ENCODE data around the gene SNX9. TPM values are rescaled to one million over a fixed set of nuclear protein-coding genes. Genes with fewer than 3 reads are reported as not detected.

The SNX9 gene
- polyA plus RNA-seq, 1 donor from 2014 or later, result 7.0 TPM

GRCh38 chr6:157959451-157960227 lies 136.6 kb downstream of the SNX9 start:
- H2AFZ ChIP-seq (ENCODE audit: low read depth, low read length), result no peak overlapping the region
- H4K20me1 ChIP-seq (ENCODE audit: insufficient read depth), result no peaks in the 10 kb centered on the region
- no peaks in the 10 kb centered on the region for H3K9me2 ChIP-seq (ENCODE audit: insufficient read depth, low read length)
- H3K4me2 ChIP-seq (ENCODE audit: low read length), result no peak overlapping the region
- peaks cover 3% of the 10 kb centered on the region for H3K9me3 ChIP-seq (ENCODE audit: low read length)
- no peaks in the 10 kb centered on the region for H3K27me3 ChIP-seq (ENCODE audit: insufficient read depth, low read depth, low read length)
- no peaks in the 10 kb centered on the region for H3F3A ChIP-seq (ENCODE audit: insufficient read depth, low read length, poor library complexity, severe bottlenecking)
- H3K79me2 ChIP-seq (replicated peaks; ENCODE audit: insufficient read depth, low read length), result no peaks in the 10 kb centered on the region
- no peak overlapping the region for H3K9ac ChIP-seq (ENCODE audit: low read length)
- H3K4me3 ChIP-seq (ENCODE audit: low read length), result no peak overlapping the region
- TF ChIP-seq RAD21 (conservative IDR thresholded peaks at IDR 0.05), result no peak
- TF ChIP-seq SMC3 (conservative IDR thresholded peaks at IDR 0.05; ENCODE audit: poor library complexity), result no peak
- TF ChIP-seq TAF1 (IDR thresholded peaks at IDR 0.05; ENCODE audit: low read depth), result no peak
- TF ChIP-seq EZH2 (IDR thresholded peaks at IDR 0.05; ENCODE audit: borderline replicate concordance, insufficient read depth, low read length, poor library complexity, severe bottlenecking), result no peak
- TF ChIP-seq, protein P1, sequence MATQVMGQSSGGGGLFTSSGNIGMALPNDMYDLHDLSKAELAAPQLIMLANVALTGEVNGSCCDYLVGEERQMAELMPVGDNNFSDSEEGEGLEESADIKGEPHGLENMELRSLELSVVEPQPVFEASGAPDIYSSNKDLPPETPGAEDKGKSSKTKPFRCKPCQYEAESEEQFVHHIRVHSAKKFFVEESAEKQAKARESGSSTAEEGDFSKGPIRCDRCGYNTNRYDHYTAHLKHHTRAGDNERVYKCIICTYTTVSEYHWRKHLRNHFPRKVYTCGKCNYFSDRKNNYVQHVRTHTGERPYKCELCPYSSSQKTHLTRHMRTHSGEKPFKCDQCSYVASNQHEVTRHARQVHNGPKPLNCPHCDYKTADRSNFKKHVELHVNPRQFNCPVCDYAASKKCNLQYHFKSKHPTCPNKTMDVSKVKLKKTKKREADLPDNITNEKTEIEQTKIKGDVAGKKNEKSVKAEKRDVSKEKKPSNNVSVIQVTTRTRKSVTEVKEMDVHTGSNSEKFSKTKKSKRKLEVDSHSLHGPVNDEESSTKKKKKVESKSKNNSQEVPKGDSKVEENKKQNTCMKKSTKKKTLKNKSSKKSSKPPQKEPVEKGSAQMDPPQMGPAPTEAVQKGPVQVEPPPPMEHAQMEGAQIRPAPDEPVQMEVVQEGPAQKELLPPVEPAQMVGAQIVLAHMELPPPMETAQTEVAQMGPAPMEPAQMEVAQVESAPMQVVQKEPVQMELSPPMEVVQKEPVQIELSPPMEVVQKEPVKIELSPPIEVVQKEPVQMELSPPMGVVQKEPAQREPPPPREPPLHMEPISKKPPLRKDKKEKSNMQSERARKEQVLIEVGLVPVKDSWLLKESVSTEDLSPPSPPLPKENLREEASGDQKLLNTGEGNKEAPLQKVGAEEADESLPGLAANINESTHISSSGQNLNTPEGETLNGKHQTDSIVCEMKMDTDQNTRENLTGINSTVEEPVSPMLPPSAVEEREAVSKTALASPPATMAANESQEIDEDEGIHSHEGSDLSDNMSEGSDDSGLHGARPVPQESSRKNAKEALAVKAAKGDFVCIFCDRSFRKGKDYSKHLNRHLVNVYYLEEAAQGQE (IDR thresholded peaks at IDR 0.05; ENCODE audit: borderline replicate concordance), result no peak
- H3K36me3 ChIP-seq (ENCODE audit: insufficient read depth, low read length), result no peaks in the 10 kb centered on the region
- H3K27ac ChIP-seq (ENCODE audit: low read length), result no peak overlapping the region

DNA sequence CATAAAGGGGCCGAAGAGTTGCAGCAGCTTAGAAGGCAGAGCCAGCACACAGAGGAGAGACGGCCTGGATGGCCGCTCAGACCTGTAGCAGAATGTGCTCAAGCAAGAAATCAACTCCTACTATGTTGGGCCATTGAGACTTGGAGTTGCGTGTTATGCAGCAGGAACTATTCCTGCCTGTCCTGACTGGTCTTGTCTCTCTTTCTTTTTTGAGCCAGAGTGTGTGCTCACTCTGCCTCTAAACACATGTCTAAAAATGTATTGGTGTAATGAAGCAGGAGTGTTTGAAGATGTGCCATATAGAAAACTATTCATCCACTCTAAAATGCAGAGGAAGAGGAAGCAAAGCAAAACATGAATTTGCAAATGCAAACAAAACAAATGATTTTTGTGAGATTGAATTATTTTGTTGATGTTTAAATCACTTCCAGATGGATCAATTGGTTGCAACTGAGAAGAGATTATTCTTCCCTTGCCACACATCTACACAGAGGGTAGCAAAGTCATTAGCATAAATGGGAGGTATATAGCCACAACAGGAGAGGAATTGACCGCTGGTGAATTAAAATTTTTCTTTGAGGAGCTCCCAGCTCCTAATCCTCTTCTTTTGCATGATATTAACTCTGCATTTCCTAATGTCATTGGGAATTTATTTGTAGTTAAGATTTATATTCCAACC lies 138.2 kb downstream of the SNX9 start:
- TF ChIP-seq, protein P1 (IDR thresholded peaks at IDR 0.05; ENCODE audit: borderline replicate concordance), result no peak
- TF ChIP-seq EP300 (conservative IDR thresholded peaks at IDR 0.05; ENCODE audit: poor library complexity, severe bottlenecking) (no peak), SMC3 (conservative IDR thresholded peaks at IDR 0.05; ENCODE audit: poor library complexity) (no peak), EZH2 (IDR thresholded peaks at IDR 0.05; ENCODE audit: borderline replicate concordance, insufficient read depth, low read length, poor library complexity, severe bottlenecking) (no peak), RAD21 (conservative IDR thresholded peaks at IDR 0.05) (no peak), TAF1 (IDR thresholded peaks at IDR 0.05; ENCODE audit: low read depth) (no peak), POLR2AphosphoS5 (IDR thresholded peaks at IDR 0.05) (no peak), MXI1 (conservative IDR thresholded peaks at IDR 0.05; ENCODE audit: poor library complexity, severe bottlenecking) (no peak), CTCF (IDR thresholded peaks at IDR 0.05; ENCODE audit: poor library complexity, severe bottlenecking) (no peak)
- H3K9ac ChIP-seq (ENCODE audit: low read length), result no peak overlapping the region
- no peak overlapping the region for H2AFZ ChIP-seq (ENCODE audit: low read depth, low read length)
- H4K20me1 ChIP-seq (ENCODE audit: insufficient read depth), result no peaks in the 10 kb centered on the region
- H3K4me2 ChIP-seq (ENCODE audit: low read length), result no peak overlapping the region
- H3F3A ChIP-seq (ENCODE audit: insufficient read depth, low read length, poor library complexity, severe bottlenecking), result no peaks in the 10 kb centered on the region
- no peak overlapping the region for H3K27ac ChIP-seq (ENCODE audit: low read length)
- no peaks in the 10 kb centered on the region for H3K9me2 ChIP-seq (ENCODE audit: insufficient read depth, low read length)
- H3K36me3 ChIP-seq (ENCODE audit: insufficient read depth, low read length), result no peaks in the 10 kb centered on the region
- peaks cover 3% of the 10 kb centered on the region for H3K9me3 ChIP-seq (ENCODE audit: low read length)
- H3K27me3 ChIP-seq (ENCODE audit: insufficient read depth, low read depth, low read length), result no peaks in the 10 kb centered on the region
- no peaks in the 10 kb centered on the region for H3K79me2 ChIP-seq (replicated peaks; ENCODE audit: insufficient read depth, low read length)
- no peak overlapping the region for H3K4me3 ChIP-seq (ENCODE audit: low read length)

Data from neural cell (in vitro differentiated cells).